Esophagus squamous epithelium (tissue), 4 donors: ENCODE measurements around the gene TAPBPL.

Source experiments
- CTCF ChIP-seq, 6 experiments: fragments of 450-650 bp in 4 of 6; fragments of 200-600 bp in 2 of 6; sonication (generic) in 2 of 6; IDR thresholded peaks; one replicate each; pipeline ENCODE4 v1.5.1; 2016 to 2019; ENCODE audit warnings: antibody characterized with exemption in 6 of 6, mild to moderate bottlenecking in 4 of 6, moderate library complexity in 4 of 6
- POLR2A ChIP-seq, 4 donors: fragments of 450-650 bp; IDR thresholded peaks; one replicate each; pipeline ENCODE4 v1.6.1; 2017; ENCODE audit warnings: antibody characterized with exemption in 4 of 4, mild to moderate bottlenecking in 4 of 4, moderate library complexity in 3 of 4

DNA sequence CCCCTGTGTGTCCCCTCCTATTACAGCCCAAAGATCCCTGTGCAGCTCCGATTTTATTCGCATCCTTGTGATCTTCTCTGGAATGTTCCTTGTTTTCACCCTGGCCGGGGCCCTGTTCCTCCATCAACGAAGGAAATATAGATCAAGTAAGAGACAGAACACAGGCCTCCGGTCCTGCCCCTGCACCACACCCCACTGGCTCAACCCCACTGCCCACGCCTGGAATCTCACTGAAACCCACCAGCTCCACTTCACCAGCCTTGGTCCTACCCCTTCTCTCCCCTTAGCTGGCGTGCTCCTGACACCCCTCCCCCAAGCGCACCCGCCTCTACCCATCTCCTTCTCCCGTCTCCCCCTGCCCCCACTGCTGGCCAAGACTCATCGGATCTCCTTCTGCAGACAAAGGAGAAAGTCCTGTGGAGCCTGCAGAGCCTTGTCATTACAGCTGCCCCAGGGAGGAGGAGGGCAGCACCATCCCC, 934 bp upstream of the TAPBPL start:
- no peak for TF ChIP-seq CTCF (IDR thresholded peaks at IDR 0.05)
- no peak for TF ChIP-seq POLR2A (IDR thresholded peaks at IDR 0.05)
